ENCODE data around the gene KRTAP13-2.

DNA sequence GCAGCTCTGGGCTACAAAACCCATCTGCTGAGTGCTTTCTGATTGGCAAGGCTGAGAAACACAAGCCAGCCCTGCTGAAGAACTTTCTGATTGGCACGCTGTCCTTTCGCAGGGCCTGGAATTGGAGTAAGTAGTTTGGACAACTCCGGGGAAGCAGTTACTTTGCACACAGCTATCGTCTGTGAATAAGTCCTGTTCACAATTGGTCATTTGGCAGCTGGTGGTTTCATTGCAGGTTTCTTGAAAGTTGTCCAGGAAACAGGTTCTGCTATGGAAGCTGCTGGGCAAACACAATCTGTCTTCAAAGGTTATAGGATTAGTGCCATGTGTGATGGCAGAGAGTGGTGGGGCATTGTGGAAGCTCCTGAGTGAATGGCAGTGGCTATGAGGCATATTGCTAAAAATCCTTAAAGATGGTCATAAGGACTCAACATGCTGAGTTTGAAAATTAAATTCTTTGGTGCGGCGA lies 34.8 kb downstream of the KRTAP13-2 start, which contains the start of gene KRTAP27-1:
- TF ChIP-seq POLR2AphosphoS5 (IDR thresholded peaks at IDR 0.05; ENCODE audit: low read depth, low read length) = no peak
- TF ChIP-seq, protein P1, sequence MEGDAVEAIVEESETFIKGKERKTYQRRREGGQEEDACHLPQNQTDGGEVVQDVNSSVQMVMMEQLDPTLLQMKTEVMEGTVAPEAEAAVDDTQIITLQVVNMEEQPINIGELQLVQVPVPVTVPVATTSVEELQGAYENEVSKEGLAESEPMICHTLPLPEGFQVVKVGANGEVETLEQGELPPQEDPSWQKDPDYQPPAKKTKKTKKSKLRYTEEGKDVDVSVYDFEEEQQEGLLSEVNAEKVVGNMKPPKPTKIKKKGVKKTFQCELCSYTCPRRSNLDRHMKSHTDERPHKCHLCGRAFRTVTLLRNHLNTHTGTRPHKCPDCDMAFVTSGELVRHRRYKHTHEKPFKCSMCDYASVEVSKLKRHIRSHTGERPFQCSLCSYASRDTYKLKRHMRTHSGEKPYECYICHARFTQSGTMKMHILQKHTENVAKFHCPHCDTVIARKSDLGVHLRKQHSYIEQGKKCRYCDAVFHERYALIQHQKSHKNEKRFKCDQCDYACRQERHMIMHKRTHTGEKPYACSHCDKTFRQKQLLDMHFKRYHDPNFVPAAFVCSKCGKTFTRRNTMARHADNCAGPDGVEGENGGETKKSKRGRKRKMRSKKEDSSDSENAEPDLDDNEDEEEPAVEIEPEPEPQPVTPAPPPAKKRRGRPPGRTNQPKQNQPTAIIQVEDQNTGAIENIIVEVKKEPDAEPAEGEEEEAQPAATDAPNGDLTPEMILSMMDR (IDR thresholded peaks at IDR 0.05) = no peak
- no peak for TF ChIP-seq GABPA (IDR thresholded peaks at IDR 0.05; ENCODE audit: low read depth)
- no peak for TF ChIP-seq RXRA (IDR thresholded peaks at IDR 0.05; ENCODE audit: borderline replicate concordance, low read depth)
- TF ChIP-seq TEAD4 (IDR thresholded peaks at IDR 0.05; ENCODE audit: borderline replicate concordance, insufficient read depth) = no peak
- TF ChIP-seq, protein P2, sequence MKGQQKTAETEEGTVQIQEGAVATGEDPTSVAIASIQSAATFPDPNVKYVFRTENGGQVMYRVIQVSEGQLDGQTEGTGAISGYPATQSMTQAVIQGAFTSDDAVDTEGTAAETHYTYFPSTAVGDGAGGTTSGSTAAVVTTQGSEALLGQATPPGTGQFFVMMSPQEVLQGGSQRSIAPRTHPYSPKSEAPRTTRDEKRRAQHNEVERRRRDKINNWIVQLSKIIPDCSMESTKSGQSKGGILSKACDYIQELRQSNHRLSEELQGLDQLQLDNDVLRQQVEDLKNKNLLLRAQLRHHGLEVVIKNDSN (IDR thresholded peaks at IDR 0.05; ENCODE audit: borderline replicate concordance, low read depth) = no peak
- no peak for TF ChIP-seq MXI1 (IDR thresholded peaks at IDR 0.05; ENCODE audit: low read depth, low read length)
- TF ChIP-seq TAF1 (IDR thresholded peaks at IDR 0.05; ENCODE audit: borderline replicate concordance, low read depth, low read length) = no peak
- TF ChIP-seq, protein P3, sequence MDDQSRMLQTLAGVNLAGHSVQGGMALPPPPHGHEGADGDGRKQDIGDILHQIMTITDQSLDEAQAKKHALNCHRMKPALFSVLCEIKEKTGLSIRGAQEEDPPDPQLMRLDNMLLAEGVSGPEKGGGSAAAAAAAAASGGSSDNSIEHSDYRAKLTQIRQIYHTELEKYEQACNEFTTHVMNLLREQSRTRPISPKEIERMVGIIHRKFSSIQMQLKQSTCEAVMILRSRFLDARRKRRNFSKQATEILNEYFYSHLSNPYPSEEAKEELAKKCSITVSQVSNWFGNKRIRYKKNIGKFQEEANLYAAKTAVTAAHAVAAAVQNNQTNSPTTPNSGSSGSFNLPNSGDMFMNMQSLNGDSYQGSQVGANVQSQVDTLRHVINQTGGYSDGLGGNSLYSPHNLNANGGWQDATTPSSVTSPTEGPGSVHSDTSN (IDR thresholded peaks at IDR 0.05) = no peak
- TF ChIP-seq SIN3A (IDR thresholded peaks at IDR 0.05; ENCODE audit: borderline replicate concordance, low read depth, low read length) = no peak
- TF ChIP-seq MEF2A (IDR thresholded peaks at IDR 0.05; ENCODE audit: borderline replicate concordance, low read depth) = no peak
- TF ChIP-seq, protein P4, sequence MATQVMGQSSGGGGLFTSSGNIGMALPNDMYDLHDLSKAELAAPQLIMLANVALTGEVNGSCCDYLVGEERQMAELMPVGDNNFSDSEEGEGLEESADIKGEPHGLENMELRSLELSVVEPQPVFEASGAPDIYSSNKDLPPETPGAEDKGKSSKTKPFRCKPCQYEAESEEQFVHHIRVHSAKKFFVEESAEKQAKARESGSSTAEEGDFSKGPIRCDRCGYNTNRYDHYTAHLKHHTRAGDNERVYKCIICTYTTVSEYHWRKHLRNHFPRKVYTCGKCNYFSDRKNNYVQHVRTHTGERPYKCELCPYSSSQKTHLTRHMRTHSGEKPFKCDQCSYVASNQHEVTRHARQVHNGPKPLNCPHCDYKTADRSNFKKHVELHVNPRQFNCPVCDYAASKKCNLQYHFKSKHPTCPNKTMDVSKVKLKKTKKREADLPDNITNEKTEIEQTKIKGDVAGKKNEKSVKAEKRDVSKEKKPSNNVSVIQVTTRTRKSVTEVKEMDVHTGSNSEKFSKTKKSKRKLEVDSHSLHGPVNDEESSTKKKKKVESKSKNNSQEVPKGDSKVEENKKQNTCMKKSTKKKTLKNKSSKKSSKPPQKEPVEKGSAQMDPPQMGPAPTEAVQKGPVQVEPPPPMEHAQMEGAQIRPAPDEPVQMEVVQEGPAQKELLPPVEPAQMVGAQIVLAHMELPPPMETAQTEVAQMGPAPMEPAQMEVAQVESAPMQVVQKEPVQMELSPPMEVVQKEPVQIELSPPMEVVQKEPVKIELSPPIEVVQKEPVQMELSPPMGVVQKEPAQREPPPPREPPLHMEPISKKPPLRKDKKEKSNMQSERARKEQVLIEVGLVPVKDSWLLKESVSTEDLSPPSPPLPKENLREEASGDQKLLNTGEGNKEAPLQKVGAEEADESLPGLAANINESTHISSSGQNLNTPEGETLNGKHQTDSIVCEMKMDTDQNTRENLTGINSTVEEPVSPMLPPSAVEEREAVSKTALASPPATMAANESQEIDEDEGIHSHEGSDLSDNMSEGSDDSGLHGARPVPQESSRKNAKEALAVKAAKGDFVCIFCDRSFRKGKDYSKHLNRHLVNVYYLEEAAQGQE (IDR thresholded peaks at IDR 0.05; ENCODE audit: low read depth, low read length) = no peak
- TF ChIP-seq, protein P5, sequence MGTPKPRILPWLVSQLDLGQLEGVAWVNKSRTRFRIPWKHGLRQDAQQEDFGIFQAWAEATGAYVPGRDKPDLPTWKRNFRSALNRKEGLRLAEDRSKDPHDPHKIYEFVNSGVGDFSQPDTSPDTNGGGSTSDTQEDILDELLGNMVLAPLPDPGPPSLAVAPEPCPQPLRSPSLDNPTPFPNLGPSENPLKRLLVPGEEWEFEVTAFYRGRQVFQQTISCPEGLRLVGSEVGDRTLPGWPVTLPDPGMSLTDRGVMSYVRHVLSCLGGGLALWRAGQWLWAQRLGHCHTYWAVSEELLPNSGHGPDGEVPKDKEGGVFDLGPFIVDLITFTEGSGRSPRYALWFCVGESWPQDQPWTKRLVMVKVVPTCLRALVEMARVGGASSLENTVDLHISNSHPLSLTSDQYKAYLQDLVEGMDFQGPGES (IDR thresholded peaks at IDR 0.05; ENCODE audit: low read depth, low read length) = no peak
